Stimulated activated CD4-positive, alpha-beta T cell treated with anti-CD3 and anti-CD28 coated beads, Interleukin-1b, Interleukin-23, amount 100 ng/mL, for 4 hours (primary cell): ENCODE measurements around the gene UQCR10.

Source experiments
- DNase-seq, 2 donors: peaks; one replicate each; pipeline ENCODE4 v3.0.0-alpha.2; 2020; ENCODE audit warnings: low read depth in 2 of 2

UQCR10 gene

DNA sequence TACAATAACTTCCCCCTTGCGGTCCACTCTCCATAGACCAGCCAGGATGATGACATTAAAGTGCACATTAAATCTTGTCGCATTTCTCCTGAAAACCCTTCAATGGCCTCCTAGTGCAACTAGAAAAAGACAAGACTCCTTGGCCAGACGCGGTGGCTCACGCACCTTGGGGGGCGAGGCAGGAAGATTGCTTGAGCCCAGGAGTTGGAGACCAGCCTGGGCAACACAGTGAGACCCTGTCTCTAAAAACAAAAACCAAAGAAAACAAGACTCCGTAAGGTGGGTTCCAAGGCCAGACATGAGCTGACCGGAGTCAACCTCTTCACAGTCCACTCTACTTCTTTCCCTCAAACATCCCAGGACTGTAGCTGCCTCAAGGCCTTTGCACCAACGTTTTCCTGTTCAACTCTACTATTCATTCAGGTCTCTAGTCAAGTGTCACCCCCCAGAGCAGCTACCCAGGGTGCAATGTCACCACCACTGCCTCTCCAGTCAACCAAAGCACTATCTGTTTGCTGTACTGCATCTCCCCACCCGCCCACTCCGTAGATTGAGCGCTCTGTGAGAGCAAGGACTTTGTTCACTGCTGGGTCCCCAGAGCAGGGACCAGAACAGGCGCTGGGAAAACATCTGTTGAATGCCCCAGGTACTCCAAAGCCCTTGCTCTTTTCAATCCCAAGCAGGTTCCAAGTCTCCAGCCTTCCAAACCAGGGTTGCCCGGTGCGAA, 1.1 kb upstream of the UQCR10 start:
- DNase-seq: no peak

DNA sequence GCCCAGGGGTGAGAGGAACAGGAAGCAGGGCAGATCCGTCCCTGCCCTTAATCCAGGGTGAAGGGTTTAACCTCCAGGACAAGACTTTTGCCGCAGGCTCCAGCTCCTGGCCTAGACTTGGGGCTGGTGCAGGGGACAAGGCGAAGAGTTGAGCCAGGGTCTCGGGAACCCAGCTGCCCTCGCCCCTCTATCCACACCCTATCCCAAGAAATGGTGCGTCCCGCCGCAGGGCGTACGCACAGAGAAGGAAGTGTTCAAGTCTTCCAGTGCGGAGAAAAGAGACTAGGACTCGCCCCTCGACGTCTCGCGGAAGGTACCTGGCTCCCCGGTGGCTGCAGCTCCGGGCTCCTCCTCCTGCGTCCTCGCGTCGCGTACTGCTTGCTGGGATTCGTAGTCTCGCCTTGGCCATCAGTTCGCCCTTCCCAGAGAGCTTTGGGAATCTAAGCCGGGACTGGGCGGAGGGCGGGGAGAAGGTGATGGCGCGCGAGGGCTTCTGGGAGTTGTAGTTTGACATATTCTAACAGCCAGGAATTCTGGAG, 468 bp upstream of the UQCR10 start, which contains the start of gene ZMAT5:
Gene ZMAT5 (minus strand): TSS at position 376 of the 539 bp plus-strand sequence. CDS start 18,463 bp downstream, outside the sequence.
- DNase-seq: peak; percentile 80 to 84

DNA sequence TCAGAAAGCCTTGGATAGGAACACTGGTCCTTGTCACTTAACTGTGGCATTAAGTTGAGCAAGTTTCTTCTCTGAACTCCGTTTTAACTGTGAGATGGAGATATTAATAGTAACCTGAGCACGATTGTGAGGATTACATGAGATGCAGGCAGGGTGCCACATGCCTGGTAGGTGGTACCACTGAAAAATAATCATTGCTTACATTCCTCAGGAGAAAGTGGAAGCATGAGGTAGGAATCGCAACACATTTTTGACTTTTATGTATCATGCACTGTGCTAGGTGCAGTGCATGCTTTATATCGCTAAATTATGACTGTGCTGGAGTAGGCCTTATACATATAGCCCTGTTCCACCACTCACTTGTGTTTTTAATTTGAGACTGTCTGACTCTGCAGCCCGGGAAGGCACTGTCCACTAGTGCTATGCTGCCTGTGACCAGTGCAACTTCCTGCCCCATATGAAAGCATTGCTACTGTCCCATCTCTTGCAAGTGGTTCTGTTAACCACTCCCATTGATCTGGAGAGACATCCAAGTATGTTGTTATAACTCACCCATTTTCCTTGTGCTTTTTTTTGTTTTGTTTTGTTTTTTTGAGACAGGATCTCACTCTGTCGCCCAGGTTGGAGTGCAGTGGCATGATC, 1.0 kb downstream of the UQCR10 start:
- no peak for DNase-seq

DNA sequence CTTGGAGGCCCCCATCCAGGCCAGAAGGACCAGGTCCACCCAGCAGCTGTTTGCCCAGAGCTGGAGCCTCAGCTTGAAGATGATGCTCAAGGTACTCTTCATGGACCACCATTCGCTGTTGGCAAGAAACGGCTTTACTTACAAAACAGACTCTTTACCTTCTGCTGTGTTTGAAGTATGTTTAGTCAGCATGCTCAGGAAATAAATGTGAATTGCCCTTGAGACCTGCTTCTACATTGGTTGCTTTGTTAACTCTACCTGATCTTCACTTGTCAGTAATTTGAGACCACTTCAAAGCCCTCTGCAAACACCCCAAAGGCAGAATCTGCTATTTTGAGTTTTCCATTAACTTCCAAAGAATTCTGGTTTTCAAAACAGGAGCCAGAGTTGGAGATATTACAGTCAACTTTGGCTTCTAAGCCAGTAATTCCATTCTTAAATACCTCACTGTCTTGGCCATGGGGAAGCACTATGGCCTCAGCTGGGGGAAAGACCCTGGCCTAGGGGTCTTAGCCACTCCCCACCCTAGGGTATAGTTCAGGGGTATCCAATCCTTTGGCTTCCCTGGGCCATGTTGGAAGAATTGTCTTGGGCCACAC, 2.7 kb downstream of the UQCR10 start:
- DNase-seq: no peak

DNA sequence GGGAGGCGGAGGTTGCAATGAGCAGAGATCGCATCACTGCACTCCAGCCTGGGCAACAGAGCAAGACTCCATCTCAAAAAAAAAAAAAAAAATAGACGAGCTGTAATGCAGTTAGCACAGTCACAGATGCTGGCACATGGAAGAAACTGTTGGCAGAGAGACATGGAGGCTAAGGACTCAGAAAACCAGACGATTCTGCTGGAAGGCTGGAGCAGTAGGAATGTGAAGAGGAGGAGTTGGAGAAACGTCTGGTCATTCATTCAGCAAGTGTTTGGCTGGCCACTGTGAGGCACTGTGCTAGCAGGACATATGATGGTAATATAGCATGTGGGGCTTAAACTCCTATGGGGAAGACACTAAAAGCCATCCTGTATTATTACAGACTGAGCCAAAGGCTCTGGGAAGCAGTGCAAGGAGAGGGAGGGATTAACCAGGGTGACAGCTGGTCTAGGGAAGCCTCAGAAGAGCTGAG, 5.0 kb downstream of the UQCR10 start:
- no peak for DNase-seq

DNA sequence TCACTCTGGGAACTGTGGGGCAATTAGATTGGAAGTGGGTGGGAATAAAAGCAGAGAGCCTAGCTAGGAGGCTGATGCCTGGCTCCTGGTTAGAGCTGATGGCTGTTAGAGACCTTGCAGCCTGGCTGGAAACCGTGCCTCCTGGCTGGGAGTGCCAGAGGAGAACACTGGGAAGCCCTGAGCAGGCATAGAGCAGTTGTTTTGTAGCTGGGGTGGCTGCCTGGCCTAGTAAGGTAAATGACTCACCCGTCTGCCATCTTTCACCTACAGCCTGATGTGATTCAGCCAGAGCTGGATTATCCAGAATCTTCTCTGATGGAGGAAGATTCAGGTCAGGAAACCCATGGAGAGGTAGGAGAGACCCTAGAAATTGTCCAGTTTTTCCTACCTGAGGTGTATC, 6.1 kb downstream of the UQCR10 start:
- no peak for DNase-seq

DNA sequence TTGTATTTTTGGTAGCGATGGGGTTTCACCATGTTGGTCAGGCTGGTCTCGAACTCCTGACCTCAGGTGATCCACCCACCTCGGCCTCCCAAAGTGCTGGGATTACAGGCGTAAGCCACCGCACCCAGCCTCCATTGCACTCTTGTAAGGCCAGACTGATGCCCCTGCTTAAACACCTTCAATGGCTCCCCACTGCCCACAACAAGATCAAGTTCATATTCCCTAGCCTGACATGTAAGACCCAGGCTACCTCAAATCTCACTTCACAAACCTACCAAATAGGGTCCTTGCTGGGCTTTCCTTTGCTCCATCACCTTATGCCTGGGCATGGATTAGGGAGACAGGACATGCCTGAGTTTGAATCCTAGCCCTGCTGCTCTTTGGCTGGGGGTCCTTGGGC, 13.1 kb downstream of the UQCR10 start:
- no peak for DNase-seq

DNA sequence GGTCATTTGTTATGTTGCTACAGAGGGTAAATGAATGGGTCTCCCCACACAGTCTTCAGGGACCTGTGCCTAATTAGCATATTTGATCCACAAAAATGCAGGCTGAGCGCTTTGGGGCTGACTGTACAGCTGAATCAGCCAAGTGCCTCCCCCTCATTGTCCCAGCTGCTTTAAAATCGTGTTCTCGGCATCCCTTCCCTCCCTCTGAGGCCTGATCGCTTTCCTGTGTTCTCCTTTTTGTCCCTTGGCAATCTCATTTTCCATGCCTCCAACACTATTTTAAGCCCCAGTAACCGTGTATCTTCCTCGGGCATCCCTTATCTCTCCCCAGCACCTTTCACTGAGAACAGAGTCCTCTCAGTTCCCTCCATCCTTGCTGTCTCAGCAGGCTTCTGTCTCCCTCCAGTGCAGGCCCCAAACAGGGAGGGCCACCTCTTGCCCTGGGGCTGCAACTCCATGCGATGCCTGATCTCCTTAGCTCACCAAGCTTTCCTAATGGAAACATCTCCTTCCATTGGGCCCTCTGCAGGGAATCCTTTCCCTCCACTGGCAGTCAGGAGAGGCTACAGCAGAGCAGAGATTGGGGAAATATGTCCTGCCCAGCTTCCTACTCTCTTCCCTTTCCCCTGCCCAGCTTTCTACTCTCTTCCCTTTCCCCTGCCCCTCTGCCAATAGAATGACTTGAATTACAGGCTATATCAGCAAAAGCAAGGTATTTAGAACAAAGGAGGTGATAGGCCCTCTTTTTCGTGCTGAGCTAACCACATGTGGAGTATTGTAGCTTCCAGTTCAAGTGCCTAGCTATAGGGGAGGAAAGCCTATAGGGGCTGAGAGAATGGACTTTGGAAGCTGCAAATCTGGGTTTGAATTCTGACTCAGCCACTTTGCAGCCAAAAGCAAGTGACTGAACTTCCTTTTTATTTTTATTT, 13.8 kb downstream of the UQCR10 start:
- DNase-seq: no peak

DNA sequence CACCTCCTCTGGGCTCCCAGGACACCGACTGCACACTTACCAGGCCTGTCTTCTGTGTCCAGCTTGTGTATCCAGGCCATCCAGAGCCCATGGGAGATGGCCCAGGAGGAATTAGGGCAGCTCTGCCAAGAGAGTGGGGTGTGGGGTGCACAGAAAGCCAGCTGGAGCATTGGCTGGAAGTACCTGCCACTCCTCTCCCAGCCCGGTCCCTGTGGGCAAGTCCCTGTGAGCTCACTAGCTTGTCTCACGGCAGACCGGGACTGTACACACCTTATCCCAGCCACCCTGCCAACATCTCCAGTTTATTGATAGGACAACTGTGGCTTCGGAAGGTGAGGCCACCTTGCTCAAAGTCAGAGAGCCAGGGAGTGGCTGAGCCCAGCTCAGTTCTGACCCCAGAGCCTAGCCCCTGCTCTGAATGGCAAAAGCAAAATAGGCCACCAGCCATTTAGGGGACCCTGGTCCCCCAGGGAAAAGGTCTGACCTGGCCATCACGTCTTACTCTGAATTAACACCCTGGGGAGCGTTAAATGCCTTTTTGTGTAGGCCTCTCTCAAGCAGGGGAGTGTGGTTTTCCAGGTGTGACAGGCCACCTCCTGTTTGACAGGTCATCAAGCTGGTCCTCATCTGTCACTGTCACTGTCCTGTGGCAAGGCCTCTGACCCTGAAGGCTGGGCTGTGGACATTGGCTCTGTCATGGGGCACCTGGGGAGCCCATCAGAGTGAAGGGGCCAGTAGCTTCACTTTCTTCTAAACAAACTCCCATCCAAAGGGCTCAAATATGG, 15.1 kb downstream of the UQCR10 start:
- DNase-seq: no peak

DNA sequence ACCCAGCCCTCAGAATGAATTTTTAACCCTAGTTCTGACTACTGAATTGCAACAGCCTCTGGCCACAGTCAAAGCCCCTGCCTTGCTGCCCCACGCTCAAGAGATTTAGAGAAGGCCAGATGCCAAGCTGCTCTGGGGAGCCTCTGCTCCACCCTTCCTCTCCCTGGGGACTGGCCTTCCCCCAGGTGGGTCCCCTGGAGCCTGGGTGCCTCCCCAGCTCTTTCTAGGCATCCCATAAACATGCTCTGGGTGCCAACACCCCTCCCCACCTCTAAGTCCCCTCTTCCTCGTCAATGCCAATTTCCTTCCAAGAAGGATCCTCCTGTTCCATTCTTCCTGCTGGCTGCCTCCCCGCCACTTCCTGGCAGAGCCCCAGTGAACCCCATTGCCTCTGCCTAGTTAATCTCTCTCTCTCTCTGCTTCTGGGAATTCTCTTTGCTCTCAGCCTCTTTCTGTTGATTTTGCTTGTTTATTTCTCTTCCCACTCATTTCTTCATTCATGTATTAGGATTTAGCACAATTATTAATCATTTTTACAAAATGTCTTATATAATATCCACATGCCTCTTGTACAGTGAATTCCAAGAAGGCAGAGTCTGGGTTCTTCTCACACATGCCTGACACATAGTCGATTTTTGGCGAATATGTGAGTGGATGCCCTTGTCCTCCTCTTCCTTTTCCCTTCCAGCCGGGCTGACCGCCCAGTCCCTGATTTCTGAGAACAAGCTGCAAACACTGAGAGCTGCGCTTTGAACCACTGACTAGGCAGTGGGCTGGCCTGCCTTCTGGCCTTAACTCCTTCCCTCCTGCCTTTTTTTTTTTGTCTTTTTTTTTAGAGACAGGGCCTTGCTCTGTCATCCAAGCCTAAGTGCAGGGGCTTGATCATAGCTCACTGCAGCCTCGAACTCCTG, 17.5 kb downstream of the UQCR10 start:
- no peak for DNase-seq

DNA sequence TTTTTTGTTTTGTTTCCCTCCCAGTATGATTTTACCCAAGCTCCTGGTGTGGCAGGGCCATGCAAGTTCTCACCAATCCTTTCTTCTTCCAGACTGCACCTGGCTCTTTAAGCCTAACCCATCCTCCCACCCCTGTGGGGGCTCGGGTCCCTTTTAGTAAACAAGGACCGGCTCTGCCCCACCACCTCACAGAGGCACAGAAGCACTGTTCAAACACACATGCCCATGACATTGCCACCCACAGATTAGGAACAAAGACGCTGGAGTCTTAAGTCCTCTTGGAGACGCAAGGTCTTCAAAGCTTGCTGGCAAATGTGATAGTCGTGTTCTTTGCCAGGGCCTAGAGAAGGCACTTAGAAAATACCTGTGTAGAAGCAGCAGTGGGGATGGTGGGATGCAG, 18.9 kb downstream of the UQCR10 start:
- DNase-seq: no peak

DNA sequence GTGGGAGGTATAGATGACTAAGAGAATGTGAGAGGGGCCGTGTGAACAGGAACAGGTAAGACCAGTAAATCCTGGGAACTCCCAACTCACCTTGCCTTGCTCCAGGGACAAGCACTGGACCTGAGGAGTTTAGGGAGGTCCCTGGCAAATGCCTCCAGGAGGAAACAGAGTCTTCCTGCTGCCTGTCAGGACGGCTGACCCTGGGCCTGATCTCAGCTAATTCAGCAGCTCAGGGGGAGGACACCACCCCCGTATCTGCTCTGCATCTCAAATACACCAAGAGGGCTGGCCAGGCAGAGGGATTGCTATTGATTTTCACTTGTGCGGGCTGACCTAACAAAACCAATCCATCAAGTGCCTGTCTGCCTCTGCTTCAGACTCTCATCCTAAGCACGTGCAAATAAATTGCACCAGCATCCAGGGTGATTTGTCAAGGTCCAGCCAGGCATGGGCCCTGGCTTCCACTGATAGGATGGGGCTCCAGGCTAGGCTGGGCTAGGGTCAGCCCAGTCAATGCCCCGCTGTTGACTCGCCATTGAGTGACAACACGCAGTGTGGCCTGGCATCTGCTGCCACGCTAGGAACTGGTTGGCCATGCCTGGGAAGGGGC, 20.3 kb downstream of the UQCR10 start:
- no peak for DNase-seq

DNA sequence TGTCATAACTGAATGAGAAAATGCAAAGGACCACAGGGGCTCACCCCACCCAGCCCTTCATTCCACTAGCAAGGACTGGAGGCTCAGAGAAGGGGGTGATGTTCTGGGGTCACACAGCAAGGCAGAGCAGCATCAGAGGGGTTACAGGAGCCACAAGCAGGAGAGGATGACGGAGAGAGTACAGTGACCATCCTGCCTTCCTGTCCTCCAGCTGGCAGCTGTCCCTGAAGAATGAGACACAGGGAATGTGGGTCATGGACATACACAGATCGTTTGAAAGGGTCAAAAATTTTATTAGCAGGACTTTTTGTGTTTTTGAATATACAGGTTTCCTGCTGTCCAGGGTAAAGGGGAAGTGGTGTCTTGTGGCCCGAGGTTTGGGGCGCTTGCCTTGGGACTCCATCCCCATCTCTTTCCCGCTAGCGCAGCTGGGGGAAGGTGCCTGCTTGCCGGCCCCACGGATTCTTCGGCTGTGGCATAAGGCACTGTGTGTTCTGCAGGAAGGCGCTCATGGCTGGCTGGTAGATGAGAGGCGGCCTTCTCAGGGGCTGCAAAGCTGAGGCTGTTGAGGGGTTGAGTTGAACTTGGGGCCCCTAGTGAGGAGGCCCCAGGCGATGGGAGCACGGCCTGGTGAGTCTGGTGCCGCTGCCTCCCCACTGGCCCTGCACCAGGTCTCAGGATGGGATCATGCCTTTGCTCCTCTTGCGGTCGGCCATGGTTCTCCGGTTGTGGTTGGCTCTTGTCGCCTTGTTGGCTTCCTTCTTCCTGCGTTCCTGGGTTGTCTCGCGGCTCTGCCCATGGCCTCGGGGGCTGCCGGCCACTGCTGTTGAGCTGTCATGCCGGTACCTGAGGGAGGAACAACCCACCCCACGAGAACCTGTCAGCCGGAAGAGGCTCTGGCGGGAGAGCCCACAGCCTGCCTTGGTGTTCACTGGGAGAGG, 21.4 kb downstream of the UQCR10 start:
- DNase-seq: no peak

DNA sequence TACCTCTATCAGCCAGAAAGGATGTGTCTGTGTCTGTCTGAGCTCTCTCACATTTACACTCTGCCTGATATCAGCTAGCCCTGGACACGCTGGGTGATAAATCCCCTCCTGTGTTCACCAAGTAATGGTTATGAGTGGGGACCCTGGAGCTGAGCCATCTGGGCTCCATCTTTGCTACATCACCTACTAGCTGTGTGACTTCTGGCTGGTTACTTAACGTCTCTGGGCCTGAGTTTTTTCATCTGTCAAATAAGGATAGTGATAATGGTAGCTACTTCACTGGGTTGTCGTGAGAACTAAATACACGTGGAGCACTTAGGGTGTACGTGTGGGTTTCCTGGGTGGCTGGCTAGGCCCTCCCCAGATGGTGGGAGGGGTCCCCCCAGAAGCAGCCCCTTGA, 22.9 kb downstream of the UQCR10 start:
- DNase-seq: no peak

DNA sequence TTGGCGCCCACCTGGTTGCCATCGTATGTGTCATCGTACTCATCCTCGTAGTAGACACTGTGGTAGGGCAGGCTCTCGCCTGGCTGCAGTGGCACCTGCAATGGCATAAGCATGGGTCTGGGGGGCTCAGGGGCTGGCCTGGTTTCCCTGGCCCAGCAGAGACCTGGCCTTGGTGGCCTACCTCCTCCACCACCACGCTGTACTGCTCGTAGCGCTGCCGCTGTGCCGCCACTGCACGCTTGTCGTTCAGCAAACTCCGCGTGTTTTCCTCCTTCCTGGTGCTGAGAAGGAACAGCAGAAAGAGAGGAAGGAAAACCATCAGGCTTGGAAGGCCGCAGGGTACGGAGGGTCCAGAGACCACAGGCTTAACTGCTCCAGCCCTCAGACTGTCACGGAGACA, 26.2 kb downstream of the UQCR10 start:
- DNase-seq: no peak

DNA sequence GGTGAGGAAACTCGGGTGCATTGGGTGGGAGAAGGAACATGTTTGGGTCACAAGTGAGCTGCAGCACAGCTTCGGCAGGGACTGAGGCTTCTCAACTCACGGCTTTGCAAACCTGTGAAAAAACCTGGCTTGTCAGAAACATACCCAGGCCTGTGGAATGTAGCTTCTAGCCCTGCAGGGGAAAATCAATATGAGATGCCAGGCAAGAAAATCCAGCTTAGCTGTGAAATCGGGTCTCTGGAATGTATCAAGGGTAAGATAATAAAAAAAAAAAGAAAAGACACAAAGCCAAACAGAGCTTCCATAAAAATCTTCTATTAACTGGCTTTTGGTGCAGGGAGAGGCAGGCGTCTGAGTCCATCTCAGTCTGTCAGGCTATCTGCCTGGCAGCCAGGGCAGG, 28.5 kb downstream of the UQCR10 start:
- DNase-seq: no peak

DNA sequence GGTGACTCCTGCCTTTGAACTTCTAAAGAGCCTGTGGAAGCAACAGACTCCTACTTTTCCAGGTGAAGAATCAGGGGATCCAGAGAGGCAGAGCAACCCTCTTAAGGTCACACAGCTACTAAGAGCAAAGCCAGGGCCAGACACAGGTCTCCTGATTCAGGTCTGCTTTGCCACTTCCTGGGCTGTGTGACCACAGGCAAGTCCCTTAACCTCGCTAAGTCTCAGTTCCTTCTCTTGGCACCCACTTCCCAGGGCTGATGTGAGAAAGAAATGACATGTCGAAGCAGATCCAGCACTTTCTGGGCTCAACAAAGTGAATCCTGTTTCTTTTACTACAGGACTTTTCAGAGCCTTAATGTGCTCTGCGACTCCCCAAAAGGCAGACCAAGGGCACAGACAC, 30.2 kb downstream of the UQCR10 start:
- DNase-seq: no peak

DNA sequence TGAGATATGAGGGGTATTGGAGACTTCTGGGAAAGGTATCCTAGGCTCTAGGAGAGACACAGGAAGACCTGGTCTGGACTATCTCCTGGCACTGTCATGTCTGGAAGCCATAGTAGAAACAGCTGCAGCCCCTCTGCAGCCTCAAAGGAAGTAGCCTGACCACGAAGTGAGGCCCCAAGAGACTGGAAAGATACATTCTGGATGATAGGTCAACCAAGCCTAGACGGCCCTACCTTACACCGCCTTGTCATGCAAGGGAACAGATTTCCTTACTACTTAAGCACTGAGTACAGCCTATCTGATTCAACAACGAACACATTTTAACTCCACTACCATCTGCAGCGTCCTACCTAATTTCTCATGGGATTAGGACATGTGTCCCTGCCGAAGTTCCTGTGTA, 31.1 kb downstream of the UQCR10 start:
- DNase-seq: no peak
